ENCODE data around the gene SKA1. TPM values are rescaled to one million over a fixed set of nuclear protein-coding genes. Genes with fewer than 3 reads are reported as not detected.
A peak's percentile ranks its signal among the peaks of the same experiment; 100 is the strongest.
"Not testable (repeated sequence)": the region's sequence is repeated elsewhere in the genome, so short reads cannot be mapped to it uniquely, and the experiment has no call there.

The SKA1 gene
- total RNA-seq, 1 experiment from 2014 or later: 60.9 TPM

DNA sequence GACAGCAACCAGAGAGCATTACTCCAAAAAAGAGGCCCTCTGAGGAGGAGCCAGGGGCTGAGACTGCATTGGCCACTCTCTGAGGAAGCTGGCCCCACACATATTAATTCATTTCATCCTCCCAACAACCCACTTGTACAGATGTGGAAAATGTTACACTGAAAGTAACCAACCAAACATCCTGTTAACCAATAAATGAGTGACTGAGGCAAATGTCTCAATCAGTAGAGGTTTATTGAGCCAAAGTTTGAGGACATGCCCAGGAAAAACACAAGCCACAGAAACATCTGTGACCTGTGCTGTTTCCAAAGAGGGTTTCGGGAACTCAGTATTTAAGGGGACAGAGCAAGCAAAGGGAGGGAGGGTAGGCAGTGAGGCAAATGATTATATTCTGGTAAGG, 53.0 kb downstream of the SKA1 start:
- DNase-seq (ENCODE audit: extremely low read depth, low read depth): no peak

DNA sequence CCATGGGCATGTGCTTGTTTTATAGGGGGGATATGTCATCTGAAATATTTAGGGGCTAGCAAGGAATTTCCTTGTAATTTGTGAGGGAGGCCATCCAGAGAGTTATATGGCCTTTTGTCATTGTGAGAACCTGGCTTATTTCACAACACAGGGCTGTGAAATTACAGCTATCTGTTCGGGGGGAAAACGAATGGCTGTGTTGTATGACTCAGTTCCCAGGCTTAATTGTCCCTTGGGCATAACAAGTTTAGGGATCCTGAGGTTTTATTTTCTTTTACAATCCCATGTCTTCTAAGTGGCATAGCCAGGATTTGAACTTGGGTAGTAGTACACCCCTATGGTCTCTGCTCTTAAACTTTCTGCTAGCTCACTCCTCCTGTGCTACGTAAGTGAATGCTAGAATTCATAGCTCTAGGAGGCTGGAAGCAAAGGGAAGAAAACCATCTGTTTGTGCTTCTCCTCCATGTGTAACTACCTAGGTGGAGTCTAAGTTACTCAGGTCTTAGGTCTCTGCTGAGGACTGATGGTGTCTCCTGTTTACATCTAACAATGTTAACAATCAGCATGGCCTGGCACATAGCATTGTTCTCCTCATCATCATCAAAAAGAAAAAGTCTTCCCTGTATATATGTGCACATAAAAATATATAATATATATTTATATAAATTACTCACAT, 53.8 kb downstream of the SKA1 start:
- no peak for DNase-seq (ENCODE audit: extremely low read depth, low read depth)

- DNase-seq (ENCODE audit: extremely low read depth, low read depth): peak; percentile 5
These were observed 54.5 kb downstream of the SKA1 start for GRCh38 chr18:50429207-50429948.

- DNase-seq (ENCODE audit: extremely low read depth, low read depth): no peak
These were observed 58.1 kb downstream of the SKA1 start for GRCh38 chr18:50432915-50433314.

DNA sequence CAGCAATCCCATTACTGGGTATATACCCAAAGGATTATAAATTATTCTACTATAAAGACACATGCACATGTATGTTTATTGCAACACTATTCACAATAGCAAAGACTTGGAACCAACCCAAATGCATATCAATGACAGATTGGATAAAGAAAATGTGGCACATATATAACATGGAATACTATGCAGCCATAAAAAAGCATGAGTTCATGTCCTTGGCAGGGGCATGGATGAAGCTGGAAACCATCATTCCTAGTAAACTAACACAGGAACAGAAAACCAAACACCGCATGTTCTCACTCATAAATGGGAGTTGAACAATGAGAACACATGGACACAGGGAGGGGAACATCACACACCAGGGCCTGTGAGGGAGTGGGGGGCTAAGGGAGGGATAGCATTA, 61.9 kb downstream of the SKA1 start:
- not testable (repeated sequence) for DNase-seq (ENCODE audit: extremely low read depth, low read depth)

- DNase-seq (ENCODE audit: extremely low read depth, low read depth): no peak
These were observed 64.7 kb downstream of the SKA1 start for GRCh38 chr18:50439460-50440015.

DNA sequence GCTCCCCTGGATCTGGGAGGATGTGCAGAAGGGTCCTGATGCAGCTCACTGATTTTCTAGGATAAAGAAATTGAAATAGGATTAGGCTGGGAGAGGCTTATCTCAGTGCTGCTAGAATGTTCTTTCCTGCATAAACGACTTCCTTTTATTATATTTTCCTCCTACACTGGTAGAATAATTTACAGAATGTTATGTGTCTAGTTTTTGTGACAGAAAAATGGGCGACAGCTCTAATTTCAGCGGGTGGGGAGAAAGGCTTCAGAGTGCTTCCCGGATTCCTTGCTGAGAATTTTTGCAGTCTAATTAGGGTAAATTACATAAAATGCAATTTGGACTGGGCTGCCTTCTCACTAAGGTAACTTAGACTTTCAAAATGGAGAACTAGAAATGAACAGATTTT, 66.2 kb downstream of the SKA1 start:
- DNase-seq (ENCODE audit: extremely low read depth, low read depth): no peak

GRCh38 chr18:50441501-50441900, 66.7 kb downstream of the SKA1 start:
- DNase-seq (ENCODE audit: extremely low read depth, low read depth): no peak

Other genes with a start within 250 kb of the SKA1 start
- 25.0 and 26.2 TPM in 2 replicates for gene MYO5B, start 179.9 kb upstream of the SKA1 start, total RNA-seq (2014; rRNA removed; shearing (Covaris generic))
- 0.35 and 0.84 TPM in 2 replicates for gene CFAP53, start 108.6 kb upstream of the SKA1 start, total RNA-seq (2014; rRNA removed; shearing (Covaris generic))
- gene MBD1, start 93.5 kb upstream of the SKA1 start, total RNA-seq (2014; rRNA removed; shearing (Covaris generic)): 54.9 and 57.1 TPM in 2 replicates
- 21.9 and 28.6 TPM in 2 replicates for gene CXXC1, start 87.4 kb upstream of the SKA1 start, total RNA-seq (2014; rRNA removed; shearing (Covaris generic))
- 1.8 and 2.5 TPM in 2 replicates for gene MAPK4, start 185.0 kb downstream of the SKA1 start, total RNA-seq (2014; rRNA removed; shearing (Covaris generic))